Lung (tissue), 12 donors: ENCODE data around the gene STIP1. TPM values are rescaled to one million over a fixed set of nuclear protein-coding genes. Genes with fewer than 3 reads are reported as not detected.

Source experiments
- ATAC-seq: fragments of 200-7000 bp; cut with Tn5 transposase; one replicate; pipeline ENCODE4 v1.9.1; 2020; ENCODE audit warnings: moderate number of reproducible peaks; ENCODE audit not compliant: insufficient read depth, low FRiP score
- DNase-seq, 3 donors: peaks; one replicate each; pipeline ENCODE4 v3.0.0-alpha.2; 2013 to 2017
- H3K27ac ChIP-seq, 2 donors: one replicate each; pipeline ENCODE4 v1.5.1; 2013; ENCODE audit warnings: mild to moderate bottlenecking in 2 of 2, moderate library complexity in 2 of 2, control low read depth in 1 of 2, inconsistent platforms in 1 of 2, low read depth in 1 of 2, low read length in 1 of 2
- H3K27me3 ChIP-seq, 3 donors: one replicate each; pipeline ENCODE4 v1.5.1; 2013; ENCODE audit warnings: low read length in 2 of 3; ENCODE audit not compliant: control insufficient read depth in 3 of 3, insufficient read depth in 3 of 3
- H3K36me3 ChIP-seq, 4 donors: one replicate each; pipeline ENCODE4 v1.5.1; 2013; ENCODE audit warnings: low read length in 4 of 4, mild to moderate bottlenecking in 1 of 4, moderate library complexity in 1 of 4; ENCODE audit not compliant: control insufficient read depth in 4 of 4, insufficient read depth in 4 of 4
- H3K4me1 ChIP-seq, 5 donors: one replicate each; pipeline ENCODE4 v1.5.1; 2013; ENCODE audit warnings: low read length in 5 of 5, mild to moderate bottlenecking in 2 of 5, moderate library complexity in 1 of 5; ENCODE audit not compliant: control insufficient read depth in 5 of 5, insufficient read depth in 5 of 5
- H3K4me3 ChIP-seq: one replicate; pipeline ENCODE4 v1.5.1; 2013; ENCODE audit warnings: mild to moderate bottlenecking, control low read depth, moderate library complexity
- H3K9ac ChIP-seq, 2 donors: one replicate each; pipeline ENCODE4 v1.5.1; 2013; ENCODE audit warnings: low read length in 2 of 2, control low read depth in 1 of 2; ENCODE audit not compliant: insufficient read depth in 1 of 2
- H3K9me3 ChIP-seq, 4 donors: one replicate each; pipeline ENCODE4 v1.5.1; 2013; ENCODE audit warnings: low read length in 3 of 4, mild to moderate bottlenecking in 1 of 4, moderate library complexity in 1 of 4; ENCODE audit not compliant: control insufficient read depth in 4 of 4, insufficient read depth in 3 of 4
- WGBS, 2 donors: extraction: QIAGEN DNeasy Blood & Tissue Kit; methylation state at CpG; one replicate each; pipeline ENCODE4 v1.1.7; 2013; 5-methylcytosine and 5-hydroxymethylcytosine counted together
- polyA plus RNA-seq, 2 donors: library from polyadenylated mRNA; stranded (reverse); fragments of 200-250 nt; gene quantifications; one replicate each; pipeline ENCODE4 v1.2.1, GENCODE V29; 2013
- total RNA-seq, 2 donors: library from RNA; depleted of rRNA in 1 of 2; stranded (reverse); fragments of >200 nt in 1 of 2; gene quantifications; one replicate each; pipeline ENCODE4 v1.2.1, GENCODE V29; 2014 to 2021
- TF ChIP-seq, protein P1 (sequence below): IDR thresholded peaks from 2 replicates; pipeline ENCODE4 v1.5.1; 2012; ENCODE audit warnings: mild to moderate bottlenecking; ENCODE audit errors: control extremely low read depth, extremely low read depth
- donor health status: control.
- donor health status: control.
- donor health status: Bipolar disorder and iron deficiency.
- donor health status: healthy.
- donor health status: DM: yes; HTN: yes; CAD: no.

STIP1 gene
- total and polyA plus RNA-seq, 4 donors = 75.9 to 122 (median 94.8) TPM

DNA sequence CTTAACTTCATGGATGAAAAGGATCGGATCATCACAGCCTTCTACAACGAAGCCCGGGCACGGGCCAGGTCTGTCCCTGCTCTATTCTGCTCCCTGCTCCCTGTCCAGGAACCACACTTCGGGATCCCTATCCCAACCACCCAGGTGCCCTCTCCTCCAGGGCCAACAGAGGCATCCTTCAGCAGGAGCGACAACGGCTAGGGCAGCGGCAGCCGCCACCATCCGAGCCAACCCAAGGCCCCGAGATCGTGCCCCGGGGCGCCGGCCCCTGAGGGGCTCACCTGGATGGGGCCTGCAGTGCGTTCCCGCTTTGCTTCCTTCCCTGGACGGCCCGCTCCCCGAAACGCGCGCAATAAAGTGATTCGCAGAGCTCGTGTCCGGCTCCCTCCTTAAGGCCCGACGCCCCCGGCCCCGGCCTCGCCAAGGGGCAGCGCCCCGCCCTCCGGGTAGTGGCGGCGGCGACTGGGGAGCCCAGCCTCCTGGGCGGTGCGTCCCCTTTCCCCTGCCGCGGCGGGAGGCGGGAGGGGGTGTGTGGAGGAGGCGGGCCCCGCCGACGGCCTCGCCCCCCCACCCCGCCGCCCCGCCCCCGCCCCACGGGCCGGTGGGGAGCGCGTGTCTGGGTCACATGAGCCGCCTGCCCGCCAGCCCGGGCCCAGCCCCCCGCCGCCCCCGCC, 48.1 kb downstream of the STIP1 start, which contains the start of gene VEGFB:
TSS of gene VEGFB (plus strand) at position 672 of the 674 bp plus-strand sequence. CDS start 250 bp downstream, outside the sequence.
- Histone ChIP-seq H3K9me3 (no peaks in the 10 kb centered on the region), H3K4me1 (peaks cover 0 to 29% (median 12%) of the 10 kb centered on the region in 5 donors), H3K27ac (peak within 1 kb of the TSS; percentile 68 to 86), H3K4me3 (peak within 1 kb of the TSS; percentile 69), H3K36me3 (peaks cover 0 to 13% (median 5%) of the 10 kb centered on the region in 4 donors), H3K27me3 (no peaks in the 10 kb centered on the region), H3K9ac (peak within 1 kb of the TSS in 1 of 2 donors; percentile 62)
- peak; percentile 73 for ATAC-seq
- peak; percentile 74 to 82 (median 77) for DNase-seq
- WGBS, 2 donors = 4 to 16% methylated on average over 35 to 62 of the region's 62 CpGs
- TF ChIP-seq, protein P1, sequence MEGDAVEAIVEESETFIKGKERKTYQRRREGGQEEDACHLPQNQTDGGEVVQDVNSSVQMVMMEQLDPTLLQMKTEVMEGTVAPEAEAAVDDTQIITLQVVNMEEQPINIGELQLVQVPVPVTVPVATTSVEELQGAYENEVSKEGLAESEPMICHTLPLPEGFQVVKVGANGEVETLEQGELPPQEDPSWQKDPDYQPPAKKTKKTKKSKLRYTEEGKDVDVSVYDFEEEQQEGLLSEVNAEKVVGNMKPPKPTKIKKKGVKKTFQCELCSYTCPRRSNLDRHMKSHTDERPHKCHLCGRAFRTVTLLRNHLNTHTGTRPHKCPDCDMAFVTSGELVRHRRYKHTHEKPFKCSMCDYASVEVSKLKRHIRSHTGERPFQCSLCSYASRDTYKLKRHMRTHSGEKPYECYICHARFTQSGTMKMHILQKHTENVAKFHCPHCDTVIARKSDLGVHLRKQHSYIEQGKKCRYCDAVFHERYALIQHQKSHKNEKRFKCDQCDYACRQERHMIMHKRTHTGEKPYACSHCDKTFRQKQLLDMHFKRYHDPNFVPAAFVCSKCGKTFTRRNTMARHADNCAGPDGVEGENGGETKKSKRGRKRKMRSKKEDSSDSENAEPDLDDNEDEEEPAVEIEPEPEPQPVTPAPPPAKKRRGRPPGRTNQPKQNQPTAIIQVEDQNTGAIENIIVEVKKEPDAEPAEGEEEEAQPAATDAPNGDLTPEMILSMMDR = no peak

DNA sequence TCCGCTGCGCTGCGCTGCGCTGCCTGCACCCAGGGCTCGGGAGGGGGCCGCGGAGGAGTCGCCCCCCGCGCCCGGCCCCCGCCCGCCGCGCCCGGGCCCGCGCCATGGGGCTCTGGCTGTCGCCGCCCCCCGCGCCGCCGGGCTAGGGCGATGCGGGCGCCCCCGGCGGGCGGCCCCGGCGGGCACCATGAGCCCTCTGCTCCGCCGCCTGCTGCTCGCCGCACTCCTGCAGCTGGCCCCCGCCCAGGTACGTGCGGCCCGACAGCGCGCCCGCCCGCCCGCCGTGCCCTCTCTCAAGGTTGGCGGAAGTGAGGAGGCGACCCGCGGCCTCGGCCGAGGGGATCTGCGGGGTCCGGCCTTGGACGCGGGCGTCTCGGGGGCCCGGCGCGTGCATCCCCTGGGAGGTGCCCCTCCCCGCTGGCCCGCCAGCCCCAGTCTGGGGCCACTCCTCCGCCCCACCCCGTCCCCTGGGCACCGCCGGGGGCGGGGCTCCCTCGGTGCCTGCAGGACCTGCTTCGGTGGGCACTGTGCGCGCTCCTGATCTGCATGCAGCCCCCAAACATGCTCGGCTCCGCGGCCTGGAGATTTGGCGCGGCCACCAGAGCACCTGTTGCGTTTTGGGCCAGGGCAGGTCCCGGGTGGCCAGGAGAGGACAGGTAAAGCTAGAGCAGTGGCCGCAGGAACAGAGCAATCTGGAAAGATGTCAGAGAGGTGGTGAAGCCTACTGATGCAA, 48.8 kb downstream of the STIP1 start:
- no peaks in the 10 kb centered on the region for H3K9me3 ChIP-seq
- H3K4me1 ChIP-seq = peaks cover 0 to 23% (median 15%) of the 10 kb centered on the region in 5 donors
- H3K4me3 ChIP-seq = peak overlapping the region; percentile 69
- DNase-seq (peak; percentile 38 to 53 (median 53)), ATAC-seq (peak; percentile 3)
- 2 to 5% methylated on average over 43 to 80 of the region's 80 CpGs for WGBS, 2 donors
- TF ChIP-seq, protein P1 = no peak
- peak overlapping the region; percentile 68 to 86 for H3K27ac ChIP-seq
- H3K9ac ChIP-seq = no peak overlapping the region
- H3K27me3 ChIP-seq = no peaks in the 10 kb centered on the region
- peaks cover 0 to 13% (median 5%) of the 10 kb centered on the region in 4 donors for H3K36me3 ChIP-seq

DNA sequence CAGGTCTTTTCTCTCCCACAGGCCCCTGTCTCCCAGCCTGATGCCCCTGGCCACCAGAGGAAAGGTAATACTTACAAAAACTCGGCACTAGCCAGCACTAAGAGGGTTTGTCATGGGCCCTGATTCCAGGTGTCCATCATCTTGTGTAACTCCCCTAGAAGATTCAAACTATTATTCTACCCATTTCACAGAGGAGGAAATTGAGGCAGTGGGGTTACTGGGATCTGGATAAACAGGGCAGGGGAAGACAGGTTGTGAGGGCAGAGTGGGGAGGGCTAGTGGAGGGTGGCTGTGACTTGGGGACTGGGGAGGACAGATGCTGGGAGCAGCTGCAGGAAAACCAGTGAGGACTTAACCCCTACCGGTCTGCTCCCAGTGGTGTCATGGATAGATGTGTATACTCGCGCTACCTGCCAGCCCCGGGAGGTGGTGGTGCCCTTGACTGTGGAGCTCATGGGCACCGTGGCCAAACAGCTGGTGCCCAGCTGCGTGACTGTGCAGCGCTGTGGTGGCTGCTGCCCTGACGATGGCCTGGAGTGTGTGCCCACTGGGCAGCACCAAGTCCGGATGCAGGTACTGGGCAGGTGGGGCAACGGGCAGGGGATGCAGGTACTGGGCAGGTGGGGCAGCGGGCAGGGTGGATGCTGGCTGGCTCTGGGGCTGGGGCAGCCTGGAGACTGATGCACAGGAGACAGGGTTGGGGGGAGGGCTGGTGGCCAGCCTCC, 49.6 kb downstream of the STIP1 start:
- Histone ChIP-seq H3K36me3 (peaks cover 0 to 13% (median 5%) of the 10 kb centered on the region in 4 donors), H3K9me3 (no peaks in the 10 kb centered on the region), H3K27me3 (no peaks in the 10 kb centered on the region), H3K4me3 (peak overlapping the region; percentile 69), H3K9ac (no peak overlapping the region), H3K27ac (peak overlapping the region; percentile 68 to 86), H3K4me1 (peaks cover 0 to 29% (median 23%) of the 10 kb centered on the region in 5 donors)
- WGBS, 2 donors = 88 to 91% methylated on average over 12 of the region's 12 CpGs
- no peak for ATAC-seq
- DNase-seq = no peak
- TF ChIP-seq, protein P1 = no peak
